ENCODE results near the gene USP12.
A peak's percentile ranks its signal among the peaks of the same experiment; 100 is the strongest.

USP12 gene

DNA sequence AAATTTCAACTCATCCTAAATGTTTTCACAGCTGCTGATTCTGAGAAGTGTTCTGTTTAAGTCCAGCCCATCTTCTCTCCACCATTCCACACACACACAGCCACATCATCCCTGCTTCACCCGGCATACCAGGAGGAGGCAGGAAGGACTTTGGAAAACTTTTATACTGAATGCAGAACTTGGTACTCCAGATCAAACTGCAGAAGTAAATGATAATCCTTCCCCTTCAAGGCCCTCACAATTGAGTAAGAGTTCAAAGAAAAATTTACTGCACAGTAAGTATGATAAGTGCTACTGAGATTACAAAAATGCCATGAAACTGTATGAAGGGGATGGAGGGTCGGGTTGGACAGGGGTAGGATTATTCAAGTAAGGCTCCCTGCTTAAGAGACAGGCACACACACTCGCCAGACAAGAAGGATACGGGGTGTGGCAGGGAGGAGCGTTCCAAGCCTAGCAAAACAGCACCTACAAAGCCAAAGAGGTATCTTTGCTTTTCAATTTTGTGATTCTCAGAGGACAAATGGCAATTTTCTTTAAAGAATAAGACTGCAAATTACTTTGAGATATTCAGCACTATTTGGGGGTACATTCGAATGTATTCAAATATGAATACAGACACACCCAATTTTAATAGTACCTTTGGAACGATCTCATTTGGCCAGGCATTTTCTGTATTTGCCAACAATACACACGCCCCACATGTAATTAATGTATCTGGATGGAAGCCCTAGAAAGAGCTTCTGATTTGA lies 2.5 kb downstream of the USP12 start:
- no peaks in the 10 kb centered on the region for H3K36me3 ChIP-seq (ENCODE audit: control insufficient read depth in 1 of 2, insufficient read depth in 2 of 2, low read length in 2 of 2)
- H3K9me3 ChIP-seq (ENCODE audit: control insufficient read depth in 1 of 2, low read length in 2 of 2) = no peaks in the 10 kb centered on the region
- H3K4me1 ChIP-seq (ENCODE audit: control insufficient read depth in 1 of 2, insufficient read depth in 2 of 2, low read length in 2 of 2) = peaks cover 22 to 25% of the 10 kb centered on the region in 2 donors
- H3K4me3 ChIP-seq (ENCODE audit: low read depth in 1 of 2, low read length in 2 of 2) = peak overlapping the region; percentile 74 to 96
- H3K27ac ChIP-seq (ENCODE audit: low read length) = peak overlapping the region; percentile 97
- no peaks in the 10 kb centered on the region for H3K27me3 ChIP-seq (ENCODE audit: low read depth, low read length)

DNA sequence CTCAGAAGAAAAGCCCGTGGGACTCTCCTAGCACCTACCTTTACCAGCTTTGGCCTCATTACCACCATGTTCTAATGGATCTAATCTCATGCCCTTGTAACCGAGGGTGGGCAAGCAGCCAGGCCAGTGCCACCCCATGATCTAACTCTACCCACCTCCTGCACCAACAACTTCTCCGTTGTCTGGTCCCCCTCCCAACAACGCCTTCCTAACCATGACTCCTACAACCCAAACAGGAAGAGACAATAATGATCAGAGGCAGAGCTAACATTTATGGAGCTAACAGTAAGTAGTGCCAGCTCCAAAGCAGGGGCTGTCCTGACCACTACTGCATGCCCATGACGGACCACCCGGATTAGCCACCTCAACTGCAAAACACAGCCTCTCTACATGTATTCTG lies 3.5 kb downstream of the USP12 start:
- H3K27ac ChIP-seq (ENCODE audit: low read length) = peak overlapping the region; percentile 97
- peaks cover 22 to 33% of the 10 kb centered on the region in 2 donors for H3K4me1 ChIP-seq (ENCODE audit: control insufficient read depth in 1 of 2, insufficient read depth in 2 of 2, low read length in 2 of 2)
- no peaks in the 10 kb centered on the region for H3K9me3 ChIP-seq (ENCODE audit: control insufficient read depth in 1 of 2, low read length in 2 of 2)
- no peaks in the 10 kb centered on the region for H3K36me3 ChIP-seq (ENCODE audit: control insufficient read depth in 1 of 2, insufficient read depth in 2 of 2, low read length in 2 of 2)
- peak overlapping the region; percentile 12 for H3K4me3 ChIP-seq (ENCODE audit: low read depth in 1 of 2, low read length in 2 of 2)
- H3K27me3 ChIP-seq (ENCODE audit: low read depth, low read length) = no peaks in the 10 kb centered on the region

DNA sequence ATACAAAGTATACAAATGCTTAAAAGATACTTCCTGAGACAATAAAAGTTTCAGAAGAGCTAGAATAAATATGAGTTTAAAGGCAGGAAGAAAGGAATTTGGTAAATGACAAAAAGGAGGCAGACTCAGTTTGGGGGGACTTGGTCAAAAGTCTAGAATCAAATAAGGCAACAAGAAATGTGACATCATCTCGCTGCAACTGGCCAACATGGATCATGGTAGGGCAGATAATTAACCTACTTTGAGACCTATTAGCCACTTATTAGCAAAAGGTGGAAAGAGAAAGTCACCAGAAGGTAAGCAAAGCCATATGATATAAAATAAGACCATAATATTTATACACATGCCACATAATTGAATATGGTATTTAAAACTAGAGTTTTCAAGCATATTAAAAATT lies 5.3 kb downstream of the USP12 start:
- H3K27me3 ChIP-seq (ENCODE audit: low read depth, low read length) = no peaks in the 10 kb centered on the region
- no peaks in the 10 kb centered on the region for H3K36me3 ChIP-seq (ENCODE audit: control insufficient read depth in 1 of 2, insufficient read depth in 2 of 2, low read length in 2 of 2)
- no peaks in the 10 kb centered on the region for H3K9me3 ChIP-seq (ENCODE audit: control insufficient read depth in 1 of 2, low read length in 2 of 2)
- H3K4me3 ChIP-seq (ENCODE audit: low read depth in 1 of 2, low read length in 2 of 2) = no peak overlapping the region
- H3K4me1 ChIP-seq (ENCODE audit: control insufficient read depth in 1 of 2, insufficient read depth in 2 of 2, low read length in 2 of 2) = peaks cover 22 to 38% of the 10 kb centered on the region in 2 donors
- H3K27ac ChIP-seq (ENCODE audit: low read length) = peak overlapping the region; percentile 26

DNA sequence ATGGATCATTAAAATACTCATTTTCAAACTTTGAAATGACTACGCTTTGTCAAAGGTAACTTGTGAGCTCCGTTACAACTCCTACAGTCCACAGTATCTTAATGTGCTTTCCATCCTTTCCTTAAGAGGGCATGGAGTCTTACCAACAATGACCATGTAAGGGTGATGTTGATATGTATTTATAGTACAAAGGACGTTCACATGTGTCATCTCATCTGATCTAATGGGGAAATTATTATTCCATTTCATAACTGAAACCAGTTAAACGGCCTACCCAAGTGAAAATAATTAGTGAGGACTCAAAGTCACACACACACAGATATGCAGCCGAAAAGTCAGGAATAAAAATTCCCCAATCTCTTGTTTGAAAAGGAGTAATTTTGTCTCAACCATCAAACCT lies 9.6 kb downstream of the USP12 start:
- Histone ChIP-seq H3K36me3 (ENCODE audit: control insufficient read depth in 1 of 2, insufficient read depth in 2 of 2, low read length in 2 of 2) (no peaks in the 10 kb centered on the region), H3K27ac (ENCODE audit: low read length) (peak overlapping the region; percentile 33)

DNA sequence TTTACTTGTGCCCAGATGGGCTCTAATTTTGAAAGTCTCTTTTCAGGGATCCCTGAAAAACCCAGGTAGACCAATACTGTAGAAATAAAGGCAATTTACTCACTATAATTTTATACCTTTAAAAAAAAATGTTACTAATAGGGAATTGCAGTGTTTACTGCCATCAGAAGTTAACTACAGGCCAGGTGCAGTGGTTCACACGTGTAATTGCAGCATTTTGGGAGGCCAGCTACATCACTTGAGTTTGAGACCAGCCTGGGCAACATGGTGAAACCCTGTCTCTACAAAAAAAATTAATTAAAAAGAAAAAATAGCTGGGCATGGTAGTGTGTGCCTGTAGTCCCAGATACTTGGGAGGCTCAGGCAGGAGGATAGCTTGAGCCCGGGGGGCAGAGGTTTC lies 10.2 kb downstream of the USP12 start:
- Histone ChIP-seq H3K9me3 (ENCODE audit: control insufficient read depth in 1 of 2, low read length in 2 of 2) (no peaks in the 10 kb centered on the region), H3K36me3 (ENCODE audit: control insufficient read depth in 1 of 2, insufficient read depth in 2 of 2, low read length in 2 of 2) (no peaks in the 10 kb centered on the region), H3K4me1 (ENCODE audit: control insufficient read depth in 1 of 2, insufficient read depth in 2 of 2, low read length in 2 of 2) (peaks cover 4 to 13% of the 10 kb centered on the region in 2 donors), H3K27me3 (ENCODE audit: low read depth, low read length) (no peaks in the 10 kb centered on the region), H3K27ac (ENCODE audit: low read length) (peak overlapping the region; percentile 55), H3K4me3 (ENCODE audit: low read depth in 1 of 2, low read length in 2 of 2) (no peak overlapping the region)

More for the DNA sequence above, 9.6 kb downstream of the USP12 start:
- Histone ChIP-seq H3K9me3 (ENCODE audit: control insufficient read depth in 1 of 2, low read length in 2 of 2) (no peaks in the 10 kb centered on the region), H3K4me1 (ENCODE audit: control insufficient read depth in 1 of 2, insufficient read depth in 2 of 2, low read length in 2 of 2) (peaks cover 8 to 13% of the 10 kb centered on the region in 2 donors), H3K27me3 (ENCODE audit: low read depth, low read length) (no peaks in the 10 kb centered on the region), H3K4me3 (ENCODE audit: low read depth in 1 of 2, low read length in 2 of 2) (no peak overlapping the region)

DNA sequence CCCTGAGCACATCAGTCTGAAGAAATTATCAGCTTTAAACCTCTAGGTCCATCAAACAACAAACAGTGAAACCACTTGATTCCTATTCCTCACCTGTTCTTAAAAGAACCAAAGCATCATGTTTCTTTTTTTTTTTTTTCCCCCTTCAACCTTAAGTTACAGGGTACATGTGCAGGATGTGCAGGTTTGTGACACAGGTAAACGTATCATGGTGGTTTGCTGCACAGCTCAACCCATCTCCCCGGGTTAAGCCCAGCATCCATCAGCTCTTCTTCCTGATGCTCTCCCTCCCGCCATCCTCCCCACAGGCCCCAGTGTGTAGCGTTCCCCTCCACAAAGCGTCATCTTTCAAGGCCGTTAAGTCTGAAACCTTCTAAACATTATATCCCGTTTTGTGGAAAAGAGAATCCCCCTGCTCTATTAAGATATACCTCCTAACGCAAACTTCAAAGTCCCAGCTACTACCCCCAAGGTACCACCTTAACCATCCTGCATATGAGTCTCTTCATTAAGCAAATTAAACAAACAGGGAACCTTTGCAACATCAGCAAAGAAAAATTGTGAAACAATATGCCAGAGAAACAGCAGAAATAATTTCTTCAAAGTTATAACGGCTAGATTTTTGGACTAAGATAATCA lies 10.8 kb downstream of the USP12 start:
- Histone ChIP-seq H3K27me3 (ENCODE audit: low read depth, low read length) (no peaks in the 10 kb centered on the region), H3K36me3 (ENCODE audit: control insufficient read depth in 1 of 2, insufficient read depth in 2 of 2, low read length in 2 of 2) (no peaks in the 10 kb centered on the region), H3K4me3 (ENCODE audit: low read depth in 1 of 2, low read length in 2 of 2) (no peak overlapping the region), H3K4me1 (ENCODE audit: control insufficient read depth in 1 of 2, insufficient read depth in 2 of 2, low read length in 2 of 2) (peaks cover 0 to 13% of the 10 kb centered on the region in 2 donors), H3K27ac (ENCODE audit: low read length) (peak overlapping the region; percentile 55), H3K9me3 (ENCODE audit: control insufficient read depth in 1 of 2, low read length in 2 of 2) (peaks cover 0 to 5% of the 10 kb centered on the region in 2 donors)

DNA sequence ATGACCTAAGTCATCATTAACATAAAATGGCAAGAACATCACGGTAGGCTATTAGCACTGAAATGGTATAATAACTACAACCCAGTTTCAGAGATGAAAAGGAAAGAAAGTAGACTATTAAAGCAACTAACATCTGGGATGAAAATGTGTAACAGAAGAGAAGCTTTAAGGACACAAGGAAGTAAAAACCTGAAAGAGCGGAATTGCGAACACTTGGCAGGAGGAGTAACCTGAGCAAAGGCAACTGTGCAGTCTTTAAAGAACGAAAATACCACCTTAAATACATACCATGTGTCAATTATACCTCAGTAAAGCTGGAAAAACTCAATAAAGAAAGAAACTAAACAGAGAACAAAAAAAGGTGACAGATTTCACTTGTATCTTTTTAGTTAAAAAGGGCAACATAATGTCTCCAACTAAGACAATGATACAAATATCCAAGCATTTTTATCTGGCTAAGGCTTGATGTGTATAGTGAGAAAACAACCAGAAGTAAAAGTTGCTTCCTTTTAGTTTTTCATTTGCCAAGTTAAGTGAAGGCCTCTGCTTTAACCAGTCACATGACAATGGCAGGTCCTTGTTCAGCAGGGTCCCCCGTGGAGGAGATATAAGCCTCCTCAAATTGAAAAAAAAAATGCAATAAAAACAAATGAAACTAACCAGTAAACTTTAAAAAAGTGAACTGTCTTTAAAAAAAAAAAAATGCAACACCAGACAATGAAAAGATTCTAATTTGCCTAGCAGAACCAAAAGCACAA lies 11.6 kb downstream of the USP12 start:
- Histone ChIP-seq H3K36me3 (ENCODE audit: control insufficient read depth in 1 of 2, insufficient read depth in 2 of 2, low read length in 2 of 2) (no peaks in the 10 kb centered on the region), H3K27me3 (ENCODE audit: low read depth, low read length) (no peaks in the 10 kb centered on the region), H3K4me1 (ENCODE audit: control insufficient read depth in 1 of 2, insufficient read depth in 2 of 2, low read length in 2 of 2) (peaks cover 0 to 13% of the 10 kb centered on the region in 2 donors), H3K9me3 (ENCODE audit: control insufficient read depth in 1 of 2, low read length in 2 of 2) (peaks cover 0 to 7% of the 10 kb centered on the region in 2 donors), H3K27ac (ENCODE audit: low read length) (no peak overlapping the region), H3K4me3 (ENCODE audit: low read depth in 1 of 2, low read length in 2 of 2) (no peak overlapping the region)

DNA sequence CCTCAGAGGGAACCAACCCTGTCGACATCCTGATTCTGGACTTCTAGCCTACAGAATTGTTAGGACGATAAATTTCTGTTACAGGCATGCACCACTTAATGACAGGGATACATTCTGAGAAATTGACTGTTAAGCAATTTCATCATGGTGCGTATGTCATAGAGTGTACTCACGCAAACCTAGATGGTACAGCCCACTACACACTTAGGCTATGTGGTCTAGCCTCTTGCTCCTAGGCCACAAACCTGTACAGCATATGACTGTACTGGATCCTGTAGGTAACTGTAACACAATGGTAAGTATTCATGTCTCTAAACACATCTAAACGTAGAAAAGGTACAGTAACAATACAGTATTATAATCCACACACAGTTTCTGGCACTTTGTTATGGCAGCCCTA lies 13.3 kb downstream of the USP12 start:
- Histone ChIP-seq H3K4me1 (ENCODE audit: control insufficient read depth in 1 of 2, insufficient read depth in 2 of 2, low read length in 2 of 2) (peaks cover 0 to 7% of the 10 kb centered on the region in 2 donors), H3K27me3 (ENCODE audit: low read depth, low read length) (no peaks in the 10 kb centered on the region), H3K9me3 (ENCODE audit: control insufficient read depth in 1 of 2, low read length in 2 of 2) (peaks cover 0 to 7% of the 10 kb centered on the region in 2 donors), H3K27ac (ENCODE audit: low read length) (no peak overlapping the region), H3K4me3 (ENCODE audit: low read depth in 1 of 2, low read length in 2 of 2) (no peak overlapping the region), H3K36me3 (ENCODE audit: control insufficient read depth in 1 of 2, insufficient read depth in 2 of 2, low read length in 2 of 2) (no peaks in the 10 kb centered on the region)

DNA sequence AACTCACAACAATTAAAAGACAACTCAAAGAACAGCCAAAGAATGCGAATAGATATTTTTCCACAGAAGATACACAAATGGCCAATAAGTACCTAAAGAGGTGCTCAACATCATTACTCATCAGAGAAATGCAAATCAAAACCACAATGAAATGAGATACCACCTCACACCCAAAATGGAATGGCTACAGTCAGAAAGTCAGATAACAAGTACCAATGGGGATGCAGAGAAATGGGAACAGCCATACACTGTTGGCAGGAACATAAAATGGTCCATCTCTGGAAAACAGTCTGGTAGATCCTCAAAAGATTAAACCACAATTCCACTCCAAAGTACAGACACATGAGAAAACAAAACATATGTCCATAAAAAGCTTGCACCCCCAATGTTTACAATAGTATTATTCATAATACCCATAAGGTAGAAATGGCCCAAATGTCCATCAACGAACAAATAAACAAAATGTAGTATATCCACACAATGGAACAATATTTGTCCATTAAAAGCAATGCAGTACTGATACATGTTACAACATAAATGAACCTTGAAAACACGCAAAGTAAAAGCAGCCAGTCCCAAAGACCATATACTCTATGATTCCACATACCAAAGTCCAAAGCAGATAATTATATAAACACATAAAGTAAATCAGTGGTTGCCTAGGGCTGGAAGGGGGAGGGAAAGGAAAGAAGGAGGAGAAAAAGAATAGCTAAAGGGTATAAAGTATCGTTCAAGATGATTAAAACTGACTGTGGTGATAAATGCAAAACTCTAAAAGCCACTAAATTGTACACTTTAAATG lies 19.6 kb downstream of the USP12 start:
- Histone ChIP-seq H3K4me1 (ENCODE audit: control insufficient read depth in 1 of 2, insufficient read depth in 2 of 2, low read length in 2 of 2) (peaks cover 0 to 19% of the 10 kb centered on the region in 2 donors), H3K9me3 (ENCODE audit: control insufficient read depth in 1 of 2, low read length in 2 of 2) (peaks cover 0 to 7% of the 10 kb centered on the region in 2 donors), H3K36me3 (ENCODE audit: control insufficient read depth in 1 of 2, insufficient read depth in 2 of 2, low read length in 2 of 2) (no peaks in the 10 kb centered on the region), H3K27ac (ENCODE audit: low read length) (no peak overlapping the region), H3K4me3 (ENCODE audit: low read depth in 1 of 2, low read length in 2 of 2) (no peak overlapping the region), H3K27me3 (ENCODE audit: low read depth, low read length) (no peaks in the 10 kb centered on the region)

DNA sequence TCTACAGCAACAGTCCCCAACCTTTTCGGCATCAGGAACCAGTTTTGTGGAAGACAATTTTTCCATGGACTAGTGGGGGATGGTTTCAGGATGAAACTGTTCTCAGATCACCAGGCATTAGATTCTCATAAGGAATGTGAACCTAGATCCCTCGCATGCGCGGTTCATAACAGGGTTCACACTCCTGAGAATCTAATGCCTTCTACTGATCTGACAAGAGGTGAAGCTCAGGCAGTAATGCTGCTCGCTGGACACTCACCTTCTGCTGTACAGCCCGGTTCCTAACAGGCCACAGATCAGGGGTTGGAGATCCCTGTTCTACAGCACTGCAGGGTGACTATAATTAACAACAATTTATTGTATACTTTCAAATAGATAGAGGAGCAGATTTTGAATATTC lies 21.9 kb downstream of the USP12 start:
- Histone ChIP-seq H3K9me3 (ENCODE audit: control insufficient read depth in 1 of 2, low read length in 2 of 2) (no peaks in the 10 kb centered on the region), H3K27ac (ENCODE audit: low read length) (no peak overlapping the region), H3K36me3 (ENCODE audit: control insufficient read depth in 1 of 2, insufficient read depth in 2 of 2, low read length in 2 of 2) (no peaks in the 10 kb centered on the region), H3K4me3 (ENCODE audit: low read depth in 1 of 2, low read length in 2 of 2) (no peak overlapping the region), H3K27me3 (ENCODE audit: low read depth, low read length) (no peaks in the 10 kb centered on the region), H3K4me1 (ENCODE audit: control insufficient read depth in 1 of 2, insufficient read depth in 2 of 2, low read length in 2 of 2) (peaks cover 0 to 27% of the 10 kb centered on the region in 2 donors)

DNA sequence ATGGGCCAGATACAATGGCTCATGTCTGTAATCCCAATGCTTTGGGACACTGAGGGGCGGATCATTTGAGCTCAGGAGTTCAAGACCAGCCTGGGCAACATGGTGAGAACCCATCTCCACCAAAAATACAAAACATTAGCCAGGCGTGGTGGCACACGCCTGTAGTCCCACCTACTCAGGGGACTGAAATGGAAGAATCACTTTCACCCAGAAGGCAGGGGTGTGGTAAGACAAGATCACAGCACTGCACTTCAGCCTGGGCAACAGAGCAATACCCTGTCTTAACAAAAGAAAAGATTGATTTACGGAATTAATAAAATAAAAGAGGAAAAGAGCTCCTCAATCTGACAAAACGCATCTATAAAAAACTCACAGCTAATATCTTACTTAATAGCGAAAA lies 22.7 kb downstream of the USP12 start:
- Histone ChIP-seq H3K4me3 (ENCODE audit: low read depth in 1 of 2, low read length in 2 of 2) (no peak overlapping the region), H3K27me3 (ENCODE audit: low read depth, low read length) (no peaks in the 10 kb centered on the region), H3K4me1 (ENCODE audit: control insufficient read depth in 1 of 2, insufficient read depth in 2 of 2, low read length in 2 of 2) (peaks cover 0 to 27% of the 10 kb centered on the region in 2 donors), H3K36me3 (ENCODE audit: control insufficient read depth in 1 of 2, insufficient read depth in 2 of 2, low read length in 2 of 2) (no peaks in the 10 kb centered on the region), H3K9me3 (ENCODE audit: control insufficient read depth in 1 of 2, low read length in 2 of 2) (no peaks in the 10 kb centered on the region), H3K27ac (ENCODE audit: low read length) (no peak overlapping the region)

Measured in muscle layer of duodenum (tissue), 2 donors.